ENCODE results near the gene PERP. TPM values are rescaled to one million over a fixed set of nuclear protein-coding genes. Genes with fewer than 3 reads are reported as not detected.
A peak's percentile ranks its signal among the peaks of the same experiment; 100 is the strongest.

The PERP gene
- total RNA-seq, result 10 to 100 TPM in 3 of 4 donors, 1 to 10 TPM in 1; 9.2 to 18.4 (median 14.8) TPM

- Histone ChIP-seq H3K36me3 (no peaks in the 10 kb centered on the region), H3K9me3 (no peaks in the 10 kb centered on the region), H3K27ac (peak within 1 kb of the TSS; percentile 71 to 72), H3K4me3 (peak within 1 kb of the TSS; percentile 77 to 78), H3K4me1 (no peaks in the 10 kb centered on the region), H3K27me3 (no peaks in the 10 kb centered on the region)
- intact Hi-C loops (cut with DNase I; ENCODE audit: low total_unique reads), result no loop called here
- no peak for TF ChIP-seq CTCF (IDR thresholded peaks at IDR 0.05)
- TF ChIP-seq POLR2A (IDR thresholded peaks at IDR 0.05), result peak; percentile 22 to 68
- peak; percentile 63 to 65 for DNase-seq
Measured at GRCh38 chr6:138107078-138107751, at the start of gene PERP. Gene PERP (minus strand): TSS chr6:138107419. CDS start chr6:138107340, 79 bp downstream.

GRCh38 chr6:138155443-138155842 lies 48.2 kb upstream of the PERP start:
- TF ChIP-seq CTCF (IDR thresholded peaks at IDR 0.05), result no peak
- TF ChIP-seq POLR2A (IDR thresholded peaks at IDR 0.05), result no peak
- H3K9me3 ChIP-seq, result no peaks in the 10 kb centered on the region
- H3K4me3 ChIP-seq, result no peak overlapping the region
- no peak for DNase-seq
- intact Hi-C loops (cut with DNase I; ENCODE audit: low total_unique reads), result no loop called here
- no peaks in the 10 kb centered on the region for H3K27me3 ChIP-seq
- H3K4me1 ChIP-seq, result no peaks in the 10 kb centered on the region
- no peaks in the 10 kb centered on the region for H3K36me3 ChIP-seq
- H3K27ac ChIP-seq, result no peak overlapping the region

GRCh38 chr6:138146544-138146943 lies 39.3 kb upstream of the PERP start:
- no peak for TF ChIP-seq POLR2A (IDR thresholded peaks at IDR 0.05)
- TF ChIP-seq CTCF (IDR thresholded peaks at IDR 0.05), result no peak
- no peaks in the 10 kb centered on the region for H3K4me1 ChIP-seq
- no peak overlapping the region for H3K27ac ChIP-seq
- no peak overlapping the region for H3K4me3 ChIP-seq
- DNase-seq, result no peak
- no peaks in the 10 kb centered on the region for H3K27me3 ChIP-seq
- intact Hi-C loops (cut with DNase I; ENCODE audit: low total_unique reads), result no loop called here
- H3K9me3 ChIP-seq, result no peaks in the 10 kb centered on the region
- no peaks in the 10 kb centered on the region for H3K36me3 ChIP-seq

- intact Hi-C loops (cut with DNase I; ENCODE audit: low total_unique reads), result no loop called here
- Histone ChIP-seq H3K27ac (no peak overlapping the region), H3K4me3 (no peak overlapping the region), H3K27me3 (peaks cover 0 to under 1% of the 10 kb centered on the region in 2 donors), H3K9me3 (no peaks in the 10 kb centered on the region), H3K4me1 (no peaks in the 10 kb centered on the region), H3K36me3 (no peaks in the 10 kb centered on the region)
- no peak for DNase-seq
- TF ChIP-seq CTCF (IDR thresholded peaks at IDR 0.05), result no peak
- no peak for TF ChIP-seq POLR2A (IDR thresholded peaks at IDR 0.05)
Measured at GRCh38 chr6:138145402-138145801, 38.2 kb upstream of the PERP start.

- DNase-seq, result no peak
- Histone ChIP-seq H3K4me1 (no peaks in the 10 kb centered on the region), H3K9me3 (no peaks in the 10 kb centered on the region), H3K4me3 (no peak overlapping the region), H3K36me3 (no peaks in the 10 kb centered on the region), H3K27ac (no peak overlapping the region), H3K27me3 (peaks cover 0 to 6% of the 10 kb centered on the region in 2 donors)
- intact Hi-C loops (cut with DNase I; ENCODE audit: low total_unique reads), result no loop called here
- TF ChIP-seq CTCF (IDR thresholded peaks at IDR 0.05), result no peak
- TF ChIP-seq POLR2A (IDR thresholded peaks at IDR 0.05), result no peak
Measured at GRCh38 chr6:138142806-138143205, 35.6 kb upstream of the PERP start.

Measured in uterus (tissue), 4 donors.